Measurements from ENCODE around the gene PLCB1.
A peak's percentile ranks its signal among the peaks of the same experiment; 100 is the strongest.

Gene PLCB1

GRCh38 chr20:8306937-8307336 lies 174.9 kb downstream of the PLCB1 start:
- TF ChIP-seq SIN3A (IDR thresholded peaks at IDR 0.05; ENCODE audit: borderline replicate concordance, insufficient read depth, low read length) = no peak
- no peak for TF ChIP-seq POLR2AphosphoS5 (IDR thresholded peaks at IDR 0.05; ENCODE audit: low read depth, low read length)
- no peak for TF ChIP-seq FOXP2 (optimal IDR thresholded peaks at IDR 0.05; ENCODE audit: borderline replicate concordance, extremely low read depth, extremely low read length, insufficient read depth)
- TF ChIP-seq, protein P1, sequence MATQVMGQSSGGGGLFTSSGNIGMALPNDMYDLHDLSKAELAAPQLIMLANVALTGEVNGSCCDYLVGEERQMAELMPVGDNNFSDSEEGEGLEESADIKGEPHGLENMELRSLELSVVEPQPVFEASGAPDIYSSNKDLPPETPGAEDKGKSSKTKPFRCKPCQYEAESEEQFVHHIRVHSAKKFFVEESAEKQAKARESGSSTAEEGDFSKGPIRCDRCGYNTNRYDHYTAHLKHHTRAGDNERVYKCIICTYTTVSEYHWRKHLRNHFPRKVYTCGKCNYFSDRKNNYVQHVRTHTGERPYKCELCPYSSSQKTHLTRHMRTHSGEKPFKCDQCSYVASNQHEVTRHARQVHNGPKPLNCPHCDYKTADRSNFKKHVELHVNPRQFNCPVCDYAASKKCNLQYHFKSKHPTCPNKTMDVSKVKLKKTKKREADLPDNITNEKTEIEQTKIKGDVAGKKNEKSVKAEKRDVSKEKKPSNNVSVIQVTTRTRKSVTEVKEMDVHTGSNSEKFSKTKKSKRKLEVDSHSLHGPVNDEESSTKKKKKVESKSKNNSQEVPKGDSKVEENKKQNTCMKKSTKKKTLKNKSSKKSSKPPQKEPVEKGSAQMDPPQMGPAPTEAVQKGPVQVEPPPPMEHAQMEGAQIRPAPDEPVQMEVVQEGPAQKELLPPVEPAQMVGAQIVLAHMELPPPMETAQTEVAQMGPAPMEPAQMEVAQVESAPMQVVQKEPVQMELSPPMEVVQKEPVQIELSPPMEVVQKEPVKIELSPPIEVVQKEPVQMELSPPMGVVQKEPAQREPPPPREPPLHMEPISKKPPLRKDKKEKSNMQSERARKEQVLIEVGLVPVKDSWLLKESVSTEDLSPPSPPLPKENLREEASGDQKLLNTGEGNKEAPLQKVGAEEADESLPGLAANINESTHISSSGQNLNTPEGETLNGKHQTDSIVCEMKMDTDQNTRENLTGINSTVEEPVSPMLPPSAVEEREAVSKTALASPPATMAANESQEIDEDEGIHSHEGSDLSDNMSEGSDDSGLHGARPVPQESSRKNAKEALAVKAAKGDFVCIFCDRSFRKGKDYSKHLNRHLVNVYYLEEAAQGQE (IDR thresholded peaks at IDR 0.05; ENCODE audit: insufficient read depth in 1 of 2, low read depth in 2 of 2, low read length in 2 of 2) = no peak

DNA sequence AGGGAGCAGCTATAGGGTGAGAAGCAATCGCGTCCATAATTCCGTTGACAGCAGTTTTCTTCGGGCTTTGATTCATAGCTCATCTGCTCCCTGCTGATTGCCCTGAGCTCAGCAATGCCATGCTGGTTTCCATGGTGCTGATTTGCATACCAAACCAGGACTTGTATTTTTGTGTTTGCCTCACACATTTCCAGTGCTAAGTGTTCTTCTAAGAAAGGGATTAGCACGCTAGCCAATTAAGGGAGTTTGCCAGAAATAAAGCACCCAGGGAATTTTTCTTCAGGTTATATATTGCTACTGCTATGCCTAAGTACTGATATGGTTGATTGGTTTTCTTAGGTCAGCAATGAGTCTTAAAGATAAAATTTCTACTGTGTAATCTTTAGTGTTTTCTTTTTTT lies 177.6 kb downstream of the PLCB1 start:
- TF ChIP-seq SIN3A (IDR thresholded peaks at IDR 0.05; ENCODE audit: borderline replicate concordance, insufficient read depth, low read length) (no peak), TAF1 (IDR thresholded peaks at IDR 0.05; ENCODE audit: borderline replicate concordance, insufficient read depth, low read length) (no peak), POLR2AphosphoS5 (IDR thresholded peaks at IDR 0.05; ENCODE audit: low read depth, low read length) (no peak), FOXP2 (optimal IDR thresholded peaks at IDR 0.05; ENCODE audit: borderline replicate concordance, extremely low read depth, extremely low read length, insufficient read depth) (no peak)
- TF ChIP-seq, protein P1 (IDR thresholded peaks at IDR 0.05; ENCODE audit: insufficient read depth in 1 of 2, low read depth in 2 of 2, low read length in 2 of 2) = peak in 1 of 2 experiments; percentile 78; a peak in 2 of 4 replicates

DNA sequence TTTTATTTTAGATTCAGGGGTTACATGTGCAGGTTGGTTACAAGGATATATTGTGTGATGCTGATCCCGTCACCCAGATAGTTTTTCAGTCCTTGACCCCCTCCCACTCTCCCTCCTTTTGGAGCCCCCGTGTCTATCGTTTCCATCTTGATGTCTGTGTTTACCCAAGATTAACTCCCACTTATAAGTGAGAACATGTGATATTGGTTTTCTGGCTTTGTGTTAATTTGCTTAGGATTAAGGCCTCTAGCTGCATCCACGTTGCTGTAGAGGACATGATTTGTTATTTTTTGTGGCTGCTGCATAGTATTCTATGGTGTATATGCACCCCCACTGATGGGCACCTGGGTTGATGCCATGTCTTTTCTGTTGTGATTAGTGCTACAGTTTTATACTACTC lies 178.6 kb downstream of the PLCB1 start:
- TF ChIP-seq POLR2AphosphoS5 (IDR thresholded peaks at IDR 0.05; ENCODE audit: low read depth, low read length) = no peak
- TF ChIP-seq TAF1 (IDR thresholded peaks at IDR 0.05; ENCODE audit: borderline replicate concordance, insufficient read depth, low read length) = no peak
- TF ChIP-seq SIN3A (IDR thresholded peaks at IDR 0.05; ENCODE audit: borderline replicate concordance, insufficient read depth, low read length) = no peak
- TF ChIP-seq, protein P1 (IDR thresholded peaks at IDR 0.05; ENCODE audit: insufficient read depth in 1 of 2, low read depth in 2 of 2, low read length in 2 of 2) = no peak
- TF ChIP-seq FOXP2 (optimal IDR thresholded peaks at IDR 0.05; ENCODE audit: borderline replicate concordance, extremely low read depth, extremely low read length, insufficient read depth) = no peak

- no peak for TF ChIP-seq SIN3A (IDR thresholded peaks at IDR 0.05; ENCODE audit: borderline replicate concordance, insufficient read depth, low read length)
- TF ChIP-seq POLR2AphosphoS5 (IDR thresholded peaks at IDR 0.05; ENCODE audit: low read depth, low read length) = no peak
- no peak for TF ChIP-seq FOXP2 (optimal IDR thresholded peaks at IDR 0.05; ENCODE audit: borderline replicate concordance, extremely low read depth, extremely low read length, insufficient read depth)
- TF ChIP-seq, protein P1 (IDR thresholded peaks at IDR 0.05; ENCODE audit: insufficient read depth in 1 of 2, low read depth in 2 of 2, low read length in 2 of 2) = no peak
- no peak for TF ChIP-seq TAF1 (IDR thresholded peaks at IDR 0.05; ENCODE audit: borderline replicate concordance, insufficient read depth, low read length)
These were observed 181.0 kb downstream of the PLCB1 start for GRCh38 chr20:8313073-8313472.
